ENCODE data around the gene GNB1. TPM values are rescaled to one million over a fixed set of nuclear protein-coding genes. Genes with fewer than 3 reads are reported as not detected.

Gene GNB1
- total RNA-seq, 1 experiment from 2014 or later, result 400 TPM

DNA sequence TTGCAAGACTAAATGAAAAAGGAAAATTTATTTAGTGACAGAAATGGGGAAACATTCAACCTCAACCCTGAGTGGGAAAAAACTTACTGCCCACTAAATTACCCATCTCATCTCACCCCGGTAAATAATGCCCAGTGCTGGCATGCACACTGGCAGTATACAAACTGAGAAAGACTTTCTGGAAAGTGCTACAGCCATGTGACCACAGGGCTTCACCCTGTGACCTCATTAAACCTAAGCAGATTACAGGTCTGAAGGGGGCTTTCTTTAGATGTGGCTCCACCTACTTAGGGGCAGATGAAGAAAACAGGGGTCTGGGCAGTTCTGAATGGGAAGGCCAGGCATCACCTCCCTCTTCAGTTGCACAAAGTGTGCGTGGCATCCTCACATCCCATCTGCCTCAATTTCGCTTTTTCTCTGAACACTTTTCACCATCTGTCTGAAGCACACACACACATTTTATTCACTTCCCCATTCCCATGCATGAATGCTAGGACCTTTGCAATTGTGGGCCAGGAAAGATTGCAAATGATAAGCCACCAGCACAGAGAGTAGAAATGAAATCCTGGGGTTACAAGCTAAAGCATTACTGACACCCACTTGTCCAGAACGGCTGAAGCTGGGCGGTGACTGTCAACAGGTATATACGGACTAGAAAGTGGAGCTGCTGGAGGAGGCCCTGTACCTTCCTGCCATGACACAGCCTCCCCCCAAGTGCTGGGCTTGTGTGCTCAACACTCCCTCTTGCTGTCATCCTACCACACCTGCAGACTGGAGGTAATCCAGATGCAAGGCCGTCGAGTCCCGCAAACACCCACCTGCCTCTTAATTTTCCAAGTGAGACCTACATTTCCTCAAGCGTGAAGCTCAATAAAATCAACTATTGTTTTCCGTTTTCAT, 115.3 kb downstream of the GNB1 start:
- H3K4me2 ChIP-seq (ENCODE audit: insufficient read depth, insufficient read length, low read length), result no peak overlapping the region
- H3K23ac ChIP-seq (ENCODE audit: insufficient read length, low read depth, low read length), result no peak overlapping the region
- peaks cover 27% of the 10 kb centered on the region for H3K79me2 ChIP-seq (ENCODE audit: insufficient read depth, low read length)
- peaks cover 3% of the 10 kb centered on the region for H3K79me1 ChIP-seq (ENCODE audit: insufficient read depth, low read depth, low read length, poor library complexity, severe bottlenecking)
- H3K18ac ChIP-seq (ENCODE audit: insufficient read length, low read depth, low read length), result no peak overlapping the region
- H2BK12ac ChIP-seq (ENCODE audit: insufficient read length, low read depth, low read length), result no peak overlapping the region
- no CpG with 5 or more reads among the region's 11 CpGs for WGBS (ENCODE audit: extremely low coverage, insufficient read length, low lambda C conversion rate)
- Mint-ChIP-seq H3K4me1 (peaks cover 30 to 38% of the 10 kb centered on the region in 2 experiments), H3K9me3 (peaks cover 13 to 14% of the 10 kb centered on the region in 2 experiments), H3K4me3 (peak overlapping the region; percentile 35 to 61; a peak in 4 of 5 replicates), H3K36me3 (ENCODE audit: insufficient read depth in 1 of 3, low read depth in 3 of 3) (peaks cover 31 to 46% (median 34%) of the 10 kb centered on the region in 3 experiments), H3K27ac (peak overlapping the region; percentile 49 to 87 (median 70); a peak in 4 of 7 replicates), H3K27me3 (ENCODE audit: low read depth) (no peaks in the 10 kb centered on the region)
- H4K5ac ChIP-seq (ENCODE audit: insufficient read length, low read depth, low read length), result no peak overlapping the region
- H3T11ph ChIP-seq (ENCODE audit: low read length), result no peak overlapping the region
- peaks cover 16% of the 10 kb centered on the region for H3K23me2 ChIP-seq (ENCODE audit: insufficient read length, low read depth, low read length, poor library complexity, severe bottlenecking)
- H3K56ac ChIP-seq (ENCODE audit: insufficient read length, low read depth, low read length), result no peak overlapping the region
- no peak overlapping the region for H2BK120ac ChIP-seq (ENCODE audit: low read depth, low read length, poor library complexity, severe bottlenecking)
- no peak overlapping the region for H4K91ac ChIP-seq (ENCODE audit: insufficient read length, low read depth, low read length)
- H2AFZ ChIP-seq (ENCODE audit: low read length), result no peak overlapping the region
- no peak overlapping the region for H3K9ac ChIP-seq (ENCODE audit: extremely low read depth, insufficient read length, low read length)
- H2BK20ac ChIP-seq (ENCODE audit: low read depth, low read length, poor library complexity, severe bottlenecking), result no peak overlapping the region
- H3K4ac ChIP-seq (ENCODE audit: low read depth, low read length), result no peak overlapping the region
- no peak overlapping the region for H4K8ac ChIP-seq (replicated peaks; ENCODE audit: insufficient read length, low read depth, low read length)
- peaks cover 10% of the 10 kb centered on the region for H3K4me1 ChIP-seq (ENCODE audit: insufficient read depth, low read length)
- H3K14ac ChIP-seq (ENCODE audit: insufficient read depth, low read length), result no peak overlapping the region
- H3K27ac ChIP-seq (ENCODE audit: insufficient read length, low read depth, low read length), result no peak overlapping the region
- H2AK5ac ChIP-seq (ENCODE audit: insufficient read length, low read length), result no peak overlapping the region
- no peaks in the 10 kb centered on the region for H3K27me3 ChIP-seq (ENCODE audit: insufficient read depth, low read length)
- no peaks in the 10 kb centered on the region for H4K20me1 ChIP-seq (ENCODE audit: control insufficient read depth, insufficient read depth, insufficient read length)
- peaks cover 4% of the 10 kb centered on the region for H3K9me3 ChIP-seq (ENCODE audit: control insufficient read depth, low read depth, low read length)
- TF ChIP-seq CTCF (conservative IDR thresholded peaks at IDR 0.05), result no peak
- peak; percentile 41 for DNase-seq
- H2BK5ac ChIP-seq (ENCODE audit: insufficient read length, low read length), result no peak overlapping the region
- no peak overlapping the region for H2BK15ac ChIP-seq (ENCODE audit: low read depth, low read length)

Data from H9 (cell line).